CD4-positive, alpha-beta T cell treated with Interleukin-6 at 100 ng/mL for 8 hours (primary cell): ENCODE measurements around the gene ZNF326.
"Not testable (repeated sequence)": the region's sequence is repeated elsewhere in the genome, so short reads cannot be mapped to it uniquely, and the experiment has no call there.

Source experiments
- DNase-seq: peaks from one replicate; pipeline ENCODE4 v3.0.0-alpha.2; 2020; ENCODE audit warnings: mixed read lengths, low spot score

Gene ZNF326

DNA sequence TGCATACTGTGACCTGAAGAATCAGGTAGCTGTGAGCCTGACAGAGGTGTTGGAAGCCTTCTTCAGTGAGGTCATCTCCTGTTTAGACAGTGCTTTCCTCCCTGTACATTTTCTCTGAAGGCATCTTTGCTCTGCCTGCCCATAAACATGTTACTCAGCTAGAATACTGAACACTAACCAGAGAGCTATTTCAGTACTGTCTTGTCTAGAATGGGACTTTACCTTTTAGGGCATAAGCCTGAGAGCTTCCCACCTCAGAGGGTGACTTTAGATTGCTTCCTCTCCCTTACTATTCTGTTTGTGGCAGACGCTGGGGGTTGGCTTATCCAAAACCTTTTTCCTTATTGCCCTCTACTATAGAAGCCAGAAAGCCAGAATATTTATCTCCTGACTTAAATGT, 23.3 kb upstream of the ZNF326 start:
- DNase-seq = no peak

DNA sequence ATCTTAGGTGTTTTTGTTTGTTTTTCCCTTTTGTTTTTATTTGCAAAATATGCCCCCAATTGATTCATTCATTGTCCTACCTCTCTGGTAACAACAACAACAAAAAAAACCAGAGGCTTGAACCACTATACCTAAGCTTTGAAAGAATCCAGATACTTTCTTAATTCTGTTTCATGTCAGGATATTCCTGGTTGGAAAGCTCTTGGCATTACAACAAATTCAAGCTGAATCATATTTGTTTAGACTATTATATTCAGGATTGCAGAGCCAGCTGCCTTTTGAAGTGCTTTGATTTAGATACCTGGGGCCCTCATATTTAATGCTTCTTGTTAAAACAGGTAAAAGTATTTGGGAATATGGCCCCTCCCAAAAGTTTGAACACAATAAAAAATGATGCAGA, 22.9 kb upstream of the ZNF326 start:
- no peak for DNase-seq

DNA sequence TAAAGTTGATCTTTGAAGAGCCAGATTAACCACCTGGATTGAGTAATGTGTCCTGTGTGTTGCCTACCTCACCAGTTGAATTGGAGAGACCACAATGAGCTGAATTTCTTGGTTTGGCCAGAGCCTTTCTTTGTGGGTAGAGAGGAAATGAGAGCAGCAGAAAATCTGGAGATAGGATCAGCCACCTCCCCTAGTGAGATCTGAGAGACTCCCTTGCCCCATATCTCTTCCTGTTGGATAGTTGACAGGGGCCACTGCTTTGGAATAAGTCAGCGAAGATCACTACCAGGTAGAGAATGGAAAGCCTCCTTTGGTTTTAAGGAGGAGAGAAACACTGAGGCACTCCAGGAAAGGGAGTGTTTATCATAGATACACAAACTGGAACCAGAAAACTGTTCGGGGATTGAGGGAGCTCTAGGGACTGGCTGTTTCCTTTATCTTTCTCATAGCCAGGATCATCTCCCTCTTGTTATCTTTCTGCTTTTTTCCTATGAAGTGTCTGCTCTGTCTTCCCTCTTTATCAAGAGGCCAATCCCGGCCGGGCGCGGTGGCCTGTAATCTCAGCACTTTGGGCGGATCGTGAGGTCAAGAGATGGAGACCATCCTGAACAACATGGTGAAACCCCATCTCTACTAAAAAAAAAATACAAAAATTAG, 21.3 kb upstream of the ZNF326 start:
- no peak for DNase-seq

DNA sequence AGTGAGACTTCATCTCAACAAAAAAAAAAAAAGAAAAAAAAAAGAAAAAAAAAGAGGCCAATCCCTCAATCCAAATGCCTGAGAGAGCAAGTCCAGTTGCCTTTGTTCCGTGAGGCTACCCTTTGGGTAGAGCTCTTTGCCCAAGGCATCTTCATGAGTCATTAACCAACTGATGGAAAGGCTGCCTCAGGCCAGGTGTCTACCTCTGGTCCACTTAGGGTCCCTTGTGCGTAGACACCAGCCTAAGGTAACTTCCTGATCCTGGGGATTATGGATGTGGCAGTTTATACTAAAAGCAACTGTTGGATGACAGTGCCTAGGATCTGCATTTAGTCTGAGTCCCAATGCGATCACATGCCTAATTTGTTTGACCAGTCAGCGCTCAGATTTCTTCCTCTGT, 20.7 kb upstream of the ZNF326 start:
- DNase-seq = no peak

DNA sequence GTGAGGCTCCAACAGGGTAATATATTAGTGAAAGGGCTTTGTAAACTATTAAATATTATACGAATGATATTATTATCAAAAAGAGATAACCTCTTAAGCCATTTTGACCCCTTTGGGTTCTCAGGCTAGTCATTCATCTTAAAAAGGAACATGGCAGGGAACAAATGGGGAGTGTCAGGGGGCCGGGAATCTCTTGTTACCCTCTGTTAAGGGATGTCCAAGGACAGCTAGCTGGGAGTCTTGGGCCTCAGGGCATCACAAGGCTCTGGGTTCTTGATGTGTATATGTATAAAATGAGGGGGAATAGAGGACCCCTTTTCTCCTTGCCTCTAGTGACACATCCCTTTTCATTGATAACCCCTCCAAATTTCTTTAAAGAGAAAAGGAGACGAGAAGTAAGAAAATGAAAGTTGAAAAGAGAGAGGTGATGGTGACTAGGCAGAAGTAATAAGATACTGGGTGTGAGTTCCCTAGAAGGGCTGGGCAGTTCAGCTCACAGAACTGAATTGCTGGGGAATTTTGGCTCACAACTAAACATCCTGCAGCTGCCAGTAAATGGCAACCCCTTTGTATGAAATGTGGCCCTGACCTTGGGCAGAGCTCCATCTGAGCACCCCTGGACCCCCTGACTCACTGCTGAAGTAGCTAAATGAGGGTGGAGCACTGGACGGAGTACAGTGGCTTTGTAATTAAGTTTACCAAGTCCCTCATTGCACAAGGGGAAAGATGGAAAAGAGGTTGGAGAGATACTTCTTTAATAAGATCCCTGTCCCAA, 20.0 kb upstream of the ZNF326 start:
- DNase-seq = no peak

DNA sequence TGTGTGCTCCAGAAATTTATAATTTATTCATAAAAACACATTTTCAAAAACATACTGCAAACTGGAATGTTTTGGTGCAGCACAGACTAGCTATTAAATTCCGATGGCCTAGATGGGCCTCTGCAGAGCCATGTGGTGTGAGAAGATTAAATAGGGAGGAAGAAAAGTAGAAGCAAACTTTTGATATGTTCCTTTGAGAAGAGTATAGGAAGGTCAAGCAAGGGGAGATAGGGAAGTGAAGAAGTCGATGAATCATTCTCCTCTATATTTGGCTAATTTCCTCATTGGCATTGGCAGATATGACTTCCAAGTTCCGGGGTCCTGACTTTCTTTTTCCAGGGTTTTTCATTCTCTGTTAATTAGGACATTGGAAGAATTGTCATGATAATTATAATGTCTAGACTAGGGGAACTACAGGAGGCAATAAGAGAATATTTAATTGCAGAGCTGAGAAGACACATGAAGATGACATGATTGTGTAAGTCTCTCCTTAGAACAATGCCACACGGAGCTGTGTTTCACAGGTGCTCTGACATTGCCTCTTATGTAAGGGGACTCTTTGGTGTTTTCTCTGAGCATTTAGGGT, 19.3 kb upstream of the ZNF326 start:
- no peak for DNase-seq

DNA sequence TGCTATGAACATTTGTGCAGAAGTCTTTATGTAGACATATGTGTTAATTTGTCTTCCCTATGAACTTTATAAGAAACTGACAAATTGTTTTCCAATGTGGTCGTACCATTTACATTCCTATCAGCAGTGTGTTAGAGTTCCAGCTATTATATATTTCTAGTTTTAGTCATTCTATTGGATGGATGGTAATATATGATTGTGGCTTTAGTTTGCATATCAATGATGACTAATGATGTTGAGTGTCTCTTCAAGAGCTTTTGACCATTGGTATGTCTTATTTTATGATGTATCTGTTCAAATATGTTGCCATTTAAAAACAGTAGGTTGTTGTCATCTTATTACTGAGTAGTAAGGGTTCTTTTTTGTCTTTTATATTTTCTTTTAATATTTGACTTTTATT, 16.2 kb upstream of the ZNF326 start:
- no peak for DNase-seq

DNA sequence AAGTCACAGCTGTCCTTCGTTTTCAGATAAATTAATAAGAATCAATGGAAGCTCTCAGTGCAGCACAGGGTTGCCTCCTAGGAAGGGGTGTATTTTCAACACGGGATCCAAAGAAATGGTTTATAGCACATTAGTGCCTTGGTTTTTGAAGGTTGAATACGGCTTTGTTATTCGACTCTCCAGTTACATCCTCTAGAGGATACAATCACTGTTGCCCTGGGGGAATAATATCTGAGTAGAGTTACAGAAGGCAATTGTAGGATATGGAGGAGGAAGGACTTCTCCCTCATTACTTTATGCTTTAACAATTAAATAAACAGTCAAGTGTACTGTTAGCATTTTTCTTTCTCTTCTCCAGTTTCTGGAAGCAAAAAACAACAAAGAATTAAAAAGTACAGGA, 14.3 kb upstream of the ZNF326 start:
- DNase-seq = no peak

DNA sequence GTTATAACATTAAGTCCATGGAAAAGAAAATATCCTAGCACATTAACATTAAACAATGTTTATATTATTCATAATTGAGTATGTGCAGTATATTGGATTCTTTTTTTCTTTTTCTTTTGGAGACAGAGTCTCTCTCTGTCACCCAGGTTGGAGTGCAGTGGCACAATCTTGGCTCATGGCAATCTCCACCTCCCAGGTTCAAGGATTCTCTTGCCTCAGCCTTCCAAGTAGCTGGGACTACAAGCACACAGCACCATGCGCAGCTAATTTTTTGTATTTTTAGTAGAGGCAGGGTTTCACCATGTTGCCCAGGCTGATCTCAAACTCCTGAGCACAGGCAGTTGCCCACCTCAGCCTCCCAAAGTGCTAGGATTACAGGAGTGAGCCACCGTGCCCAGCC, 12.1 kb upstream of the ZNF326 start:
- not testable (repeated sequence) for DNase-seq

DNA sequence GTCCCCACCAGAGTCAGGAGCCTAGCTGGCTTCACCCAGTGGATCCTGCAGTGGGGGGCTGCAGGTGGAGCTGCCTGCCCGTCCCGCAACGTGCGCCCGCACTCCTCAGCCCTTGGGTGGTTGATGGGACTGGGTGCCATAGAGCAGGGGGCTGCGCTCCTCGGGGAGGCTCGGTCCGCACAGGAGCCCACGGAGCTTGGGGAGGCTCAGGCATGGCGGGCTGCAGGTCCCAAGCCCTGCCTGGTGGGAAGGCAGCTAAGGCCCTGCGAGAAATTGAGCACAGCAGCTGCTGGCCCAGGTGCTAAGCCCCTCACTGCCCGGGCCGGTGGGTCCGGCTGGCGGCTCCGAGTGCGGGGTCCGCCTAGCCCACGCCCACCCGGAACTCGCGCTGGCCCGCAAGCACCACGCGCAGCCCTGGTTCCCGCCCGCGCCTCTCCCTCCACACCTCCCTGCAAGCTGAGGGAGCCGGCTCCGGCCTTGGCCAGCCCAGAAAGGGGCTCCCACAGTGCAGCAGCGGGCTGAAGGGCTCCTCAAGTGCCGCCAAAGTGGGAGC, 10.3 kb upstream of the ZNF326 start:
- not testable (repeated sequence) for DNase-seq

DNA sequence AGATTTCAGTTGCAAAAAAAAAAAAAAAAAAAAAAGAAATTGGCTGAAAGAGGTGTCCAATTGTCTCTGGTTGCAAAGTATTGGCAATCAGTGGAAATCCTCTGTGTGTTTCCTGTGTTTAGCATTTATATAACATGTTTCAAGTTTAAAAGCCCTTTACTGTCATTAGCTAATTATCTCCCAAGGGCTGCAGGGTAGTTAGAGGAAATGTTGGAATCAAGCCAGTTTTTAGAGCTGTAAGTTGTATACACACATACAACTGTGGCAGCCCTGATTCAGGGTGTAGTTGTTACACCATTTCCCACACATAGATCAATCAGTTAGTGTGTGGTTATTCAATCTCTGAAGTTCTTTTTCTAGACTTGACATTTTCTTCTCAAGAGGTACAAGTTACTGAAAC, 8.9 kb upstream of the ZNF326 start:
- DNase-seq = no peak

DNA sequence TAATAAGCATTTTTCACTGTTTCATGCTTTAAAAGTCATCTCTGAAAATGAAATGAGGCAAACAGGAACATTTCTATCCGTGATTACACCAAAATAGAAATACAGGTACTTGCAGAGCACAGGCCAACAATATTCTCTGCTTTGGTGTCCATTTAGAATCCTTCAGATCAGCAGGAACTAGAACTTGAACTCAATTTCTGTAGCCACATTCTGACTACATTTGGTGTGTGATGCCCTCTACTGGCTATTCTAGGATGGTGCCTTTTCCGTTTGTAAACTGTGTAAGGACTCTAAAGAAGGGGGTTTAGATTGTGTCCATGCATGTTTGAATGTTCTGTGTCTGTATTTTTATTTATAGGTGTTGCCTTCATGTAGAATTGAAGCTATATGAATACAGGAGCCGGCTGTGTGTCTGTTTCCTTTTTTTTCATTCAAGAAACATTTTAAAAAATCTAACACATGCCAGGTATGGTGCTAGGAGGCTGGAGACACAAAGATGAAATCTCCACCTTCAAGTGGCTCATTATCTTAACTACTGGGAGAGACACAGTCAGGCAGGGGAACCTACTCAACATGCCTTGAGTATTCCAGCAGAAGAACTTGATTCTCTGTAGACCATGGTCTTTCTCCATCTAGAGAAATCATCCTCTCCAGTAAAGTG, 7.6 kb upstream of the ZNF326 start:
- DNase-seq = peak; percentile 71

DNA sequence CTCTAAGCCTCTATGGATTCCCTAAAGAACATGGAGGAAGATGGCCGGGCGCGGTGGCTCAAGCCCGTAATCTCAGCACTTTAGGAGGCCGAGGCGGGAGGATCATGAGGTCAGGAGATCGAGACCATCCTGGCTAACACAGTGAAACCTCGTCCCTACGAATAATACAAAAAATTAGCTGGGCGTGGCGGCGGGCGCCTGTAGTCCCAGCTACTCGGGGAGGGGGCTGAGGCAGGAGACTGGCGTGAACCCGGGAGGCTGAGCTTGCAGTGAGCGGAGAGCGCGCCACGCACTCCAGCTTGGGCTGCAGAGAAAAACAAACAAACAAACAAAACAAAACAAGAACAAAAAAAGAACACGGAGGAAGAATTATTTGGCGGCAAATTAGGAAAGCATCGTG, 5.8 kb upstream of the ZNF326 start:
- DNase-seq = no peak

DNA sequence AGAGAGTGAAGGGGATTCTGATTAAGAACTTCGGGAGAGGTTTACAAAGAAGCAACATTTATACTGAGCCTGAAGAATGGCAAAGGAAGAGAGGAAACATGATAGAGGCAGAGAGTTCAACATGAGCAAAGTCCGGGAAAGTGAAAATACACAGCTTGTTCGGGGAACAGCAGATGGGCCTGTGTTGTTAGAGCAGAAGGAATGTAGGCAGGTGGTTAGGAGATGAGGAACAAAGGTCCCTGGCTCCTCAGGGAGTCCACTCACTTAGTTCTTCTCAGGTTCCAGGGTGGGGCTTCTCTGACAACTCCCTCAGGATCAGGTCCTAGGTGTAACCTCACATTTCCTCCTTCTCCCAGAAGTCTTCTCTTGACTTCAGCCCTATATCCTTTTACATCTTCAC, 5.1 kb upstream of the ZNF326 start:
- DNase-seq = no peak

DNA sequence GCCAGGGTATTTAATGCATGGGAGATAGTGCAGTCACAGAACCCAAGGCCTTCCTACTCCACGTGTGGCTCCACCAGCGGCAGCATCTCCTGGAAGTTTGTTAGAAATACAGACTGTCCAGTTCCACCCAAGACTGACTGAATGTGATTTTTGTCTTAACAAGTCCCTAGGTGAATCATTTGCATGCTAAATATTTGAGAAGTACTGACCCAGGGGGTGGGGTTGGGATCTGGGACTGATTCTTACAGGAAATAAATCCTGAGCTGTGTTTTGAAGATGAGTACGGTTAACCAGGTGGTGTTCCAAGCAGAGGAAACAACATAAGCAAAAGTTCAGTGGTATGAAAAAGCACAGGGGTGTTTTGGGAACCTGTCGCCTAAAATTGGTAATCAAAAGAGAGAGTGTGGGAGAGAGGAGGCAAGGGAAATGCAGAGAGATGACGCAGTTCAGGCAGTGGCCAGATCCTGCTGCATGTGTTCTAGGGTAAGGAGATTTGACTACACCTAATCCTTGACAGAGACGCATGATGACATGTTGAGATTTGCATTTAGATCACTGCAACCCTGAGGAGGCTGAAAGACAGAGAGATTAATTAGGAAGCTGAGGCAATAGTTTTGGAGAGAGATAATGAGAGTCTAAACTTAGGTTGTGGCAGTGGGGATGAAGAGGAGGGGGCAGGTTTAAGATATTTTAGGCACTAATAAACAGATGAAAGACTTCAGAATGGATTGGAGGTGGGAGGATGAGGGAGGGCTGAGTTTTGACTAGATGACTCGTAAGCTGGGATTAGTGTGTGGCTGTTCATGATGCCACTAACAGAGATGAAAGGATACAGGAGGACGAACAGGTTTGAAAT, 3.7 kb upstream of the ZNF326 start:
- DNase-seq = no peak

DNA sequence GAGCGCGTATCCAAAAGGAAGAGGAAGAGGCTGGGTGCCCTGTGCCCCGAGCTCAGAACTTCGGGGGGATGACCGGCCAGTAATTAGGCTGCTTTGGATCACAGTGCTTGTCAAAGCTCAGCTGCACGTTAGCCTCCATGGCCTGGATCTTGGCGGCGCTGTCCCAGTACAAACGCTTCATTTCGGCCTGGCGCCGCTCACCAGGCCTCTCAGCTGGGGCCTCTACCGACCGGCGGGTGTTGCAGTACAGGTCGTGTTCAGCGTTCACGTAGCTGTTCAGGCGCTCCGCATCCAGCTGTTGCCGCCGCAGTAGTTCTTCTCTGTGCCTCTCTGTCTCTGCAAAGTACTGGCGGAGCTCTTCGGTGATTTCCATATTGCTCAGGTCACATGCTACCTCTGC, 1.4 kb upstream of the ZNF326 start:
- no peak for DNase-seq

DNA sequence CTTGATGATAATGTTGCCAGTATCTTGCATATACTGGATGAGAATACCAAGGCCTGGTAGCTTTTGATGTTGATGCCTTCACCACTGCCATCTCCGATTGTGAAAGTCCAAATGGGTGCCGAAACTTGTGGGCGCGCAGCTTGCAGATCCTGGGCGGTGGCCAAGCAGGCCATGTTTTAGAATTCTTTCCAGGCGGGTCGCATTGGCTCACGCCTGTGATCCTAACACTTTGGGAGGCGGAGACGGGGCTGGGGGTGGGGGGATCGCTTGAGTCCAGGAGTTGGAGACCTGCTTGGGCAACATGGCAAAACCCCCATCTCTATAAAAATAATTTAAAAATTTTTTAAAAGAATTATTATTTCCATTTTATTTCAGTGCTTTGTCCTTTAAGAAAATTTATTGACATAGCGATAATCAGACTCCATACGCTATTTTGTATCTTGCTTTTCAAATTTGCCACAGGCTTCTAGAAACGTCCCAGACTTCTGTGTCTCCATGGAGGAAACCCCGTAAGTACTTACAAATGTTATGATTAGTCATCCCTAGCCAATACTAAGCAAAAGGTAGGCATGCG, 592 bp upstream of the ZNF326 start:
- no peak for DNase-seq

DNA sequence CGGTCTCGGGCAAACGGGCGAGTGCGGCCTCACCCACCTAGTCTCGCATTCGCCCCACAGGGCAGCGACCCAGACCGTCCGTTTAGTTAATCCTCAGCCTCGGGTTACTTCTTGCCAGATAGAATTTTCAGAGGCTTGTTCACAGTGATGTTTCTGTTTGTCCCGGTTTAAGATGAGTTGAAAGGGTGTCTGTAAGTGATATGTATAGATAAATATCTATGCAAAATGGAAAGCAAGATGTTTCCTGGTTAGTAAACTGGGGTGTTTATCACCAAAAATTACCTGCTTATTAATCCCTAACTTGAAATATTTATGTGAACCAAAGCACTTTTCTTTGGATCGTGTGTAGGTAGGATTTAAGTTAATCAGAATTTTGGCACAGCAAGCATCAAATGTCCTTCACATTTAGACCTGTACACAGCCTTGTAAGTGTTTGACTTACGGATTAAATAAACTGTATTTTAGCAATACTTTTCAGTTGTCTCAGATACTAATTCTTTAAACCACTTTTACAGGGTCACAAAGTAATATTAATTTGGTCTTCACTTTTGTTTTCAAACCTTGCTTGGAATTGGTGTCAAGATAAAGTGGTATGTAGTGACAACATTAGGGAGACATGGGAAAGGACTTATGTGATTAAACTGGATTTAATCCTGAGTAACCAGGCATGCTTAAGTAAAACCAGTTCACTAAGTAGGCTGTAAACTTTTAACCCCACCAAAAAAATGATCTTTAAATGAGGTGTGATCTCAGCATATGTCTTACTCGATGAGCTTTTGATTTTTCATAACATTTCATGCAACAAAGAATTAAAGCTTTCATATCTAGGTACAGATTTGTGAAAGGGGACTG, 914 bp downstream of the ZNF326 start:
- DNase-seq = no peak

DNA sequence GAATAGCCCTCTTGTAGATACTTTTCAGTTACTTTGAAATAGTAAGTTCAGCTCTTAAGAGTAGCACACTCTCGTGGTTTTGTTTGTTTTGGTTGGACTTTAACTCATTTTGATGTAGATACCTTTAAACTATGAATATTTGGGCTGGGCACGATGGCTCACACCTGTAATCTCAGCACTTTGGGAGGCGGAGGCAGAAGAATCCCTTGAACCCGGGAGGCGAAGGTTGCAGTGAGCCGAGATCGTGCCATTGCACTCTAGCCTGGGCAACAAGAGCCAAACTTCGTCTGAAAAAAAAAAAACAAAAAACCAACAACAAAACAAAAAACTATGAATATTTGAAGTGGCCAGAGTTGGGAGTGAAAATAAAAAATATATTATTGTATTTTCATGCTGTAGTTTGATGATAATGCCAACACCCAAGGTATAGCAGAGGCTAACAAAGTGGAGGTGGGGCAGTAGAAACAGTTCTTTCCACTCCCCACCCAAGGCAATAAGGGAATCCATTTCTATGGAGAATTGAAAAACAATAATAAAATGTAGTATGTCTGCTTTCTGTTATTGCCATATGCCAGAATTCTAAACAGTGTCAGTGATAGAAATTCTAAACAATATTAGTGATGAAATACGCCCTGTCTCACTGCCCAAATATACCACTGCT, 1.7 kb downstream of the ZNF326 start:
- DNase-seq = no peak

DNA sequence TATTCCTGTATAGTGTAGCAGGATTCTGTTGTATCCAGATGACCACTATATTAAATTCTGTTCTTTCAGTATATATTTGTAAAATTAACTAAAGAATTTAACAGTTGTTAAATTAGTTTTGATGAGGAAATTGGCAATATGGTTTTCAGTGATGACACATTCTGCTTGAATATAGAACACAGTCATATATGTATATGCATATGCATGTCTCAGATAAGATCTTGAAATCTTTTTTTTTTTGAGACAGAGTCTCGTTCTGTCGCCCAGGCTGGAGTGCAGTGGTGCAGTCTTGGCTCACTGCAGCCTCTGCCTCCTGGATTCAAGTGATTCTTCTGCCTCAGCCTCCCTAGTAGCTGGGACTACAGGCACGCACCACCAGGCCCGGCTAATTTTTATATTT, 2.2 kb downstream of the ZNF326 start:
- DNase-seq = not testable (repeated sequence)
